HG02798 (cell line): ENCODE data around the gene RIMOC1.

Source experiments
- ATAC-seq: cut with Tn5 transposase; IDR thresholded peaks from one replicate; pipeline ENCODE4 v1.9.1; 2021; ENCODE audit warnings: mild to moderate bottlenecking; ENCODE audit not compliant: unreplicated experiment, poor library complexity

The RIMOC1 gene, protein sequence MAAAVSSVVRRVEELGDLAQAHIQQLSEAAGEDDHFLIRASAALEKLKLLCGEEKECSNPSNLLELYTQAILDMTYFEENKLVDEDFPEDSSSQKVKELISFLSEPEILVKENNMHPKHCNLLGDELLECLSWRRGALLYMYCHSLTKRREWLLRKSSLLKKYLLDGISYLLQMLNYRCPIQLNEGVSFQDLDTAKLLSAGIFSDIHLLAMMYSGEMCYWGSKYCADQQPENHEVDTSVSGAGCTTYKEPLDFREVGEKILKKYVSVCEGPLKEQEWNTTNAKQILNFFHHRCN

DNA sequence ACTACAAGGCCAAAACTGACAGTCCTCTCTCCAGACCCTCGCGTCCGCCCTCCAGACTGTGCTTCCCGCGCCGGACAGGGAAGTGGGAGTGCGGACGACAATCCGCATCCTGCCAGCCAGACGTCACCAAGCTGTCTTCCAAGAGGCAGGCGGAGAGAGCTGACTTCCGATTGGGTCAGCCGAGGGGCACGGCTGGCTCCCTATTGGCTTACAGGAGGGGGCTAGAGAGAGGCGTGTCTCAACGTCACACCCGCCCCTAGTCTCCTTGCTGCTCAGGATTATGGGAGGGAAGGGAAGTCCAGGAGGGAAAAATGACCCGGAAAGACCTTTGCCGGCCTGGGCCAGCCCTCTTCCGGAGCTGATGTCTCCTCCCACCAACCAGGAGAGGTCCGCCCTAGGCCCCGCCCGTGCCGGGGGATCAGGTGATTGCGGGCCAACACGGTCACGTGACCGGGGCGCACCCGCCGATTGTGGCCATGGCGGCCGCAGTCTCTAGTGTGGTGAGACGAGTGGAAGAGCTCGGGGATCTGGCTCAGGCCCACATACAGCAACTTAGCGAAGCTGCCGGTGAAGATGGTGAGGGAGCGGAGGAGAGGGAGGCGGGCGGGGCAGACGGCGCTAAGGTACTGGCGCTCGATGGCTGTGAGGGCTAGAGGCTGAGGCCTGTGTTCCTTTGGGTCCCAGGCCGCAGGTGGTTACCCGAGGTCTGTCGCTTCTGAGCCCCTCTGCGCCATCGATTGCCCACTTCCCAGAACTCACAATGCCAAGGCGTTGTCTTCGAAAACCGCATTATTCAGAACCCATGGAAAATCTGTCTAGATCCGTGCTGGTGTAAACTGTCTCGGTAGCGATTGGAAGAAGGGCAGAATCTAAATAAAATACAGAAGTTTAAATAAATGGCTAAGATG lies at the start of gene RIMOC1:
TSS of gene RIMOC1 (plus strand) at position 453 of the 908 bp plus-strand sequence. CDS start at position 477, 24 bp downstream.
- ATAC-seq: peak; percentile 99

DNA sequence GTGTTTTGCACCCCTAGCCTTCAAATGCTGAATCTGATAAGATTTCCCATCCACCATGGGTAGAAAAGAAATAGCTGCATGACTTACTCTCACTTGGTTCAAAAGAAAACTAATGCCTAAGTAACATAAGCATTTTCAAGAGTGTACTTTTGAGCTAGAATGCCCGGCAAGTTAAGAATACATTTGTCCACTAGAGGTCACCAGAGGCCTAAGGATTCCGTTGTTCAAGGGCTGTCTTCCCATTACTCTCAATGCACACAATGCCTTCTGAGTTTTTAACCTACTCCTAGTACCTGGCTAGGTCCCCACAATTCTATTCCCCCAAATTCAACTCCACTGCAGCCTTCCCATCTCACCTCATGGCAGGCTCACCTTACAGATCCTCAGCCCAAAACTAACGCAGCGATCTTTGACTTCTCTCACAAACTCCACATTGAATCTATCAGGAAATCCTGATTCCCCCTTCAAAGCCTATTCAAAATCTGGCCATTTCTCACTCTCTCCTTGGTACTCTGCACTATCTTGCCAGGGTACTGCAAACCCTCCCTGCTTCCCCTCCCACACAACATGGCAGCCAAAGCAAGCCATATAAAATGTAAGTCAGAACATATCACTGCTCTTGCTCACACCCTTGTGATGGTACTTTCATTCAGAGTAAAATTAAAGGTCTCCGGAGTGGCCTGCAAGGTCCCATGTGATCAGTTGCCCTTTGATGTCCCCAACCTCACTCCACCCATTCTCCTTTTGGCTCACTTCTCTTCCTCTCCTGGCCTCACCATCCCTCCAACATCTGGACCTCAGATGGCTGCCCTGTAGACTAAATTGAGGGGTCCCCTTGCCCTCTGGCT lies 47.3 kb upstream of the RIMOC1 start:
- peak; percentile 93 for ATAC-seq

DNA sequence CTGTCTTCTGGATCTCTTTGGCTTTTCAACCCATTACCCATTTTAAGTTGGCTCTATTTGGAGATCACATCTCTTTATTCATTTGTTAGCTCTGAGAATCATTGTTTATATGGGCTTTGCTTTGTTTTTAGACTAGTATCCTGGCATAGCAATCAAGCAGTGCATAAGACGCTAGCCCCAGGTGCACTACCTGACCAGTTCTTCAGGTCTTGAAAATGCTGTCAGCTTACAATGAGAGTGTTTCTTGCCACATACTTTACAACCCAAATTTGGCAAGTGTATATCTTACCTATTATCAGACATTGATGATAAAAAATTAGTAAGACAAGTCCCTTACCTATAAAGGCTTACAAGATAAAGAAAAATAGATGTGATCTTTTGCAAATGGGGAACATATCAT lies 46.2 kb upstream of the RIMOC1 start:
- ATAC-seq: no peak

DNA sequence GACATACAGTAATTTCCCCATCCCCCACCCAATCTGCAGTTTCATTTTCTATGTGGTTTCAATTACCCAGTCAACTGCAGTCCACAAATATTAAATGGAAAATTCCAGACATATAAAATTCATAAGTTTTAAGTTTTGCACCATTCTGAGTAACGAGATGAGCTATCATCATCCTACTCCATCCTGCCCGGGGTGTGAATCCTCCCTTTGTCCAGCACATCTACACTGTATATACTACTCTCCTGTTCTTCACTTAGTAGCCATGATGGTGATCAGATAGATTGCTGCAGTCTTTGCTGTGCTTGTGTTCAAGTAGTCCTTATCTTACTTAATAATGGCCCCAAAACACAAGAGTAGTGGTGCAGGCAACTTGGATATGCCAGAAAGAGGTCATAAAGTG lies 45.3 kb upstream of the RIMOC1 start:
- ATAC-seq: no peak

DNA sequence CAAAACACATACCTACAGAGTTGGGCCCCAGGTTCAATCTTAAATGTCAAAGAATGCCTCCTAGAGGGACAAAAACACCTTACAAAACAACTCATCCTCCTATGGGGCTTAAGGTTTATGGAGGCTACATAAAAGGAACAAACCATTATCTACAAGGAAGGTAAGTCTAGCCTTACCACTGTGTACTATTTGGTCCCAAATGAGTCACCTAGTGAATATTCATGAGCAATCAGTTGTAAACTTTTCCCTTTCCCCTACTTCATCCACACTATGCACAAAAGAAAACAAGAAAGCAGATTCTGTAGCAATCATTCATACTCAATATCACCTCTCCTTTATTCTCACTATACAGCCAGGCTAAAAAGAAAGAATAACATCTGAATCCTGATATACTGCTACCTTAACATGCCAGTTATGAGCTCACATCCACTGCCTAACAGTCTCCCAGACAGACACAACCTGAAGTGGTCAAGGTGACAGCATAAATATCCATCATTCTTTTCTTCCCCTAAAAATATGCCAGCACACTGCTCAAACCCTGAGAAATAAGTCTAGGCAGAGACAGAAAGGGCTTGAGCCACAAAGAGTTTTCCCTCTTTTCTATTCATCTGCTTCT lies 40.2 kb upstream of the RIMOC1 start:
- peak; percentile 67 for ATAC-seq

DNA sequence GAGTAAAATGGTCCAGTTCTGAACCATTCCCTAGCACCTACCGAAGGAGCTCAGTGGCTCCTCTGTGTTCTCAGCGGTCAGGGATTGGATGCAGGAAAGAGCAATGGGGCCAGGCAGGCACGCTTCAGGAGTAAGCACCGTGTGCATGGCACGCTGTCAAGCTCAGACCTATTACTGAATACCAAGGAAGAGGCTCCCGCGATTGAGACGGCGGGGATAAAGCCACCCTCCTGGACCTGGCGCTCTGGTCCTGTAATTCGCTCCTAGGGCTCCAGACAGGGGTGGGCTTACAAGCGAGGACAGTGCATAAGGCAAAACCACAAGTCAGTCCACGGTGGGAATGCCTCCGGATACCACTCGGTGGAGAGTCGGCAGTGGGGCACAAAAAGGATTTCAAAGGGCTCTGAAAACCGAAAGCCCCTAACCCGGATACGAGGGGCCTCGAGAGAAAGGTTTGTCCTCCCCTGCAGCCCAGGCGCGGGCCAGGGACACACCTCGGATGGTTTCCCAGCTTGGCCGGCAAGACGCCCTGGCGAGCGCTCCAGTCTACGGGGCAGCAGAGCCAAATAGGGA lies 34.9 kb upstream of the RIMOC1 start:
- ATAC-seq: no peak

DNA sequence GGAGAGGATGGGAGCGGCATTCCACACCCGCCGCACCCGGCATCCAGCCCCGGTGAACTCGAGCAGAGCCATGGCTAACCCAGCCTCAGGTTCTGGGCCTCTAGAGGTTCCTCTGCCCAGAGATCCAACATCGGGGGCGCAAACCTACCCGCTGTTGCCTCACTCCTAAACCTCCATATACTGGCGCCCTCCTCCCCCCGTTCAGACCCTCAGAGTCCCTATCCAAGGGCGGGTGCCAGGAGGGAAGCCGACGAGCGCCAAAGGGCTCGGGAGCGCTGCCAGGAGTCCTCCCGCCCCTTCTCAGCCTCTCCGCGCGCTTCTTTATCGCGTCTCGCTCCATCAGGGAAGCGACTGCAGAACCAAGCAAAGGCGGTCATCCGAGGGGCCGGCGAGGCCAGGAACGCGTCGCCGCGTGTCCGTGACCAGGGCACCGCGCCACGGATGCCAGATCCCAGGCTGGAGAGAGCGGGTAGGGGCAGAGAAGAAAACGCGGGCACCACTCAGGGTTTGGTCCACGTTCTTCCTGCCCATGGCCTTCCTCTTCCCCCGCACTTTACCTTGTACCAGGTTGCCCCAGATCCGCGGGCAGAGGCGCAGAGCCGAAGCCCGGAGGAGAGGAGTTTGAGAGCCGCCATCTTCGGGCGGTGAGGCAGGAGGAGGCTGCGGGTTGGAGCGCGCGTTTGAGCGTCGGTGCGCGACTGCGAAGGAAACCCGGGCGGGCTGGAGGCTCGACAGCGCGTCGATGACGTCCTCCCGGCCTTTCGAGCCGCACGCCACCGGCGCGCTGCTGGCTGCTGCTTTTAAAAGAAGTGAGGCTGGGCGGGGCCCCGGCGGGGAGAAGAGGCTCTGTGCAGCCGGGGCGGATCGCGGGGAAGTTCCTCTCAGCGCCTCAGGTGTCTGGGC lies 34.2 kb upstream of the RIMOC1 start, which contains the start of gene OXCT1:
TSS of gene OXCT1 (minus strand) at position 702 of the 903 bp plus-strand sequence. CDS start at position 635, 67 bp downstream.
- ATAC-seq: peak; percentile 95

DNA sequence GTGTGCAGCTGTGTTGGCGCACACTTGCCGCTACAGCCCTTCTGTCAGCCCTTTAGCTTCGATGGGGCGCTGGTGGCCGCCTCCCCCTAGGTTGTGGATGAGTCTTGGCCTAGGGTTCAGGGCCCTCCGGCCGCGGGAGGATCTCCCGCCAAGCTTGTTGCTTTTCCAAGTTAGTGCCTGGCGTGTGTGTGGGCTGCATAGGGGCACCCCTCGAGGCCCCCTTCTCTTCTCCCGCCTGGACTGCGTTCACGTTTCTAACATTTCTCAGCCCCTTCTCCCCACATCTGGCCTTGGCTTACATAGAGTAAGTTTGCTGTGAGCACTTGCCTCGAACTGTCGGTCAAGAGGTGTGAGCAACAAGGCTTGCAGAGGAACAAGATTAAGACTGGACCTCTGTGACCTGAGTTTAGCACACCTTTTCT lies 33.5 kb upstream of the RIMOC1 start:
- ATAC-seq: no peak

DNA sequence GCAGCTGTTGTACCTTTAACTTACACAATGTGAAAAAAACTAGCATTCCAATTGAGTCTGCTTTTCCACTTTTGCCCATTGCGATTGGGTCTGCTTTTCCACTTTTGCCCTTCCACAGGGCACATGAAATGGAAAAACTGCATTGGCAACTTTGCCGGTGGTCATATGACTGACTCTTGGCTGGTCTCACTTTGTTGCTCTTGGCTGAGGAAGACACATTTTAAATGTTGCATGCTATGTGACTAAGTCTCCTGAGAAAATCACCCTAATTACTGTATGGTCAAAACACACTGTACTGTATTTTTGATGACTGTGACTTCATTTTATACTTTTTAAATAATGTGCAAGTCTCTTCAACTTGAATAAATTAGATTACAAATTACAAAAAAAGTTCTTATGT lies 32.3 kb upstream of the RIMOC1 start:
- no peak for ATAC-seq

DNA sequence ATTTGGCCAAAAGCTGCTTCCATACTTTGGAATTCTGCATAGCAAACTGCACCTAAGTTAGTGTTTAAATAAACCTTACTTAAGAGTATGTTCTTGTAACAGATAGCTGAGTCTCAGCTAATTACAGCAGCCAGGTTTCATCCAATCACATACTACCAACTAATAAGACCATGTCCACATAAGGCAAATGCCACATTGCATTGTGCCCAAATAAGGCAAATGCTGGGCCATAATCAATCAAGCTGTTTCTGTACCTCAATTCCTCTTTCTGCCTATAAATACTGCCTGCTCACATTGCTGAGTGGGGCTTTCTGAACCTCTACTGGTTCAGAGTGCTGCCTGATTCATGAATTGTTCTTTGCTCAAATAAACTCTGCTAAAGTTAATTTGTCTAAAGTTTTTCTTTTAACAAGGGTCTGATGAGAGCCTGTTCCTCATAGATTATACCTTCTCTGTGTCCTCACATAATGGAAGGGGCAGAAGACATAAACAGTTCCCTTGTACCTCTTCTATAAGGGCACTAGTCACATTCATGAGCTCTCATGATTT lies 29.6 kb upstream of the RIMOC1 start:
- ATAC-seq: no peak

DNA sequence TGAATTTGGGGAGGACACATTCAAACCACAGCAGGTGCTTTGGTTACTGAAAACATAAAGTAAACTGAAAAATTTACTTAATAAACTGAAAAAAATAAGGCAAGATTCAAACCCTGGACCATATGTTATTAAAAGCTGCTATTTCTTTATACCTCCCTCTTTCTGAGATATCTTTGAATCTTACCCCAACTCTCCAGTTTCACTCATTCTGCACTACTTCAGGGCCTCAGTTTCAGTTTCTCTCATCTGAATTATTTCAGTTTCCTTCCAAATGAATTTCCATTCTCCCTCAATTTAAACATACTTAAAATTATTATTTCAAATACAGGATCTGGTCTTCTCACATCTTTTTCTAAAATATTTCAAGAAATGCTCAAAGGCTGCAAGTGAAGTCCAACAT lies 29.0 kb upstream of the RIMOC1 start:
- ATAC-seq: no peak

DNA sequence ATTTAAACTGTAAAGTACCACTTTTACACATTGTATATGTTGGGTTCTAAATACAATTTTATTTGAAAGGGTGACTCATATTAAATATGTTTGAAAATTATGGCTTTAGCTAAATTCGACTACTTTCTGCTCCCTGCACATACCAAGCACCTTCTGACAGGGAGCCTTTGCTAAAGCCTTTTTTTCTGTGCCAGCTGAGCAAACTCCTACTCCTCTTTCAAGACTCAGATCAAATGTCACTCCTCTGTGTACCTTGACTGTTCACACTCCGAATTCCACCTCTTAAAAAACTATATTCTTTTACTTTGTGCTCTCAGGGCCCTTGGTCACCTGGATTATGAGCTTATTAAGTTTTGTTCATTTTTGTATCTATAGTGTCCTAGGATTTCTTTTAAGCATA lies 27.5 kb upstream of the RIMOC1 start:
- no peak for ATAC-seq

DNA sequence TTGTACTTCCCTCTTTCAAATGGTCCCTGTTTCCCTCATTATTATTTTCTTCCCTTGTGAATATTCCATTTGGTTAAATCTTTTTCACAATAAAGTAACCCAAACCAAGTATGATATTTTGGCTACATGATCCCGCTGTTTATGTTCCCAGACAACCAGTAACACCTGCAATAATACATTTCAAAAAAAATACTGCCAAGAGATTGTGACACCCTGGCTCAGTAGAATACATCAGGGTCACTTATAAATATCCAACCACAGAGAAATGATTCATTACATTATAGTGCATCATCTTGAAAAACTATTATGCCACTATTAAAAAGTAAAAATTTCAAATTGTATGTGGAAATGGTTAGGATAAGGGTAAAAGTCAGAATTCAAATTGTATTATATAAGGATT lies 26.7 kb upstream of the RIMOC1 start:
- no peak for ATAC-seq

DNA sequence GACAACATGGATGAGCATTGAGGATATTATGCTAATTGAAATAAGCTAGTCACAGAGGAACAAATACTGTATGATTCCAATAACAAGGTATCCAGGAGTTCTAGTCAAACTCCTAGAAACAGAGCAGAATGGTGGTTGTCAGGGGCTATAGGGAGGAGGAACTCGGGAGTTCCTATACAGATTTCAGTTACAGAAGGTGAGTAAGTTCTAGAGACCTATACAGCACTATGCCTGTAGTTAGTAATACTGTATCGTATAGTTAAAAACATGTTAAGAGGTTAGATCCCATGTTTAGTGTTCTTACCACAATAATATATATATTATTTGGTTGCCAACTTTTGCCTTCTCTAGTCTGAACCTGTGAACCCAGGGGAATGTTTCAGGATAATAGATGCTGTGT lies 26.0 kb upstream of the RIMOC1 start:
- ATAC-seq: no peak

DNA sequence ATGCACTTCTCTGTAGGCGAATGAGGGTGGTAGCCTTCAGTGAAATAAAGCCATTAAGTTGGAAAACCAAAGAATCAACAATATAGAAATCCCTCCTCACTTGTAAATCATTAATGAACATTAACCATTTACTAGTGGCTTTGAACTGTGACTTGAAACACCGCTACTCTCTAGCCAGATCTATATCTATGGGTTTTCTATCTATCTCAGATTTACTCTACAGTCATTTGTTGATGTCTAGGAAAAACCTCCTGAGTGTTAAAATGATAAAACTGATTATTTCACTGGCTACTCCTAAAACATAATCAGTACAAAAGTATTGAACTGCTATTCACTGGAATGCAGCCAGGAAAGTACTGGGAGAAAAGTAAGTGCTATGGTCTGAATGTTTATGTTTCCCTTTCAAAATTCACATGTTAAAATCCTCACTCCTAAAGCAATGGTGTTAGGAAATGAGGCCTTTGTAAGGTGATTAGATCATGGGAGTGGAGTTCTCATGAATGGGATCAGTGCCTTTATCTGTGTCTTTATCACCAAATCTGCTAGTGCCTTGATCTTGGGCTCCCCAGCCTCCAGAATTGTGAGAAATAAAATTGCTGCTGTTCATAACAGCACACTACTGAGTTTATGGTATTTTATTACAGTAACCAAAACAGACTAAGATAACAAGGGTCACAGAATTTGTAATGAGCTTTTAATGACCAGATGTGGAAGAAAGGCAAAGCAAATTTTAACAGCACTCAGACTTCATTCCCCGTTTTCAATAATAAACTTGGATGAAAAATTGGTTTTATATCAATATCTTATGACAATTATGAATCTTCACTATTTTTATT lies 25.3 kb upstream of the RIMOC1 start:
- peak; percentile 62 for ATAC-seq

DNA sequence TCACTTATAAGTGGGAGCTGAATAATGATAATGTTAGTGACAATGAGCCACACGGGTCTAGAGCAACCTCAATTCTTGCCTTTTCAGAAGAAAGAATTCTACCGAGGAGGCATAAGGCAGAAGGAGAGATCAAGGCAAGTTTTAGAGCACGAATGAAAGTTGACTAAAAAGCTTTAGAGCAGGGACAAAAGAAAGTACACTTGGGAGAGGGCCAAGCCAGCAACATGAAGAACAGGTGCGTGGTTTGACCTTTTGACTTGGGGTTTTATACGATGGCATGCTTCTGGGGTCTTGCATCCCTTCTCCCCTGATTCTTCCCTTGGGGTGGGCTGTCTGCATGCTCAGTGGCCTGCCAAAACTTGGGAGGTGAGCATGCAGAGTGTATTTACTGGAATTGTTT lies 21.4 kb upstream of the RIMOC1 start:
- ATAC-seq: no peak

DNA sequence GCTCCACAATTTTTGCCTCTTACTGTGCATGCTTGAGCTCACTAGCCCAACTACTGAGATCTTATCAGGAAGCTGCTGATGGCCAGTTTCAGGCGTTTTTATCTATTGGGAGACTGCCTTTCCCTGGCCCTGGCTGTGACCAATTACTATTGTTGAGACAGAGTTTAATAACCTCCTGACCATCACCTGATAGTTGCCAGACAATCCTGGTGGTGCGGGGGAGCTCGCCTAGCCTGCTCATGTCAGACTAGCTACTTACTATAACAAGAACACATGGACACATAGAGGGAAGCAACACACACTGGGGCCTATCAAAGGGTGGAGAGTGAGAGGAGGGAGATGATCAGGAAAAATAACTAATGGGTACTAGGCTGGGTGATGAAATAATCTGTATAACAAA lies 20.9 kb upstream of the RIMOC1 start:
- no peak for ATAC-seq

DNA sequence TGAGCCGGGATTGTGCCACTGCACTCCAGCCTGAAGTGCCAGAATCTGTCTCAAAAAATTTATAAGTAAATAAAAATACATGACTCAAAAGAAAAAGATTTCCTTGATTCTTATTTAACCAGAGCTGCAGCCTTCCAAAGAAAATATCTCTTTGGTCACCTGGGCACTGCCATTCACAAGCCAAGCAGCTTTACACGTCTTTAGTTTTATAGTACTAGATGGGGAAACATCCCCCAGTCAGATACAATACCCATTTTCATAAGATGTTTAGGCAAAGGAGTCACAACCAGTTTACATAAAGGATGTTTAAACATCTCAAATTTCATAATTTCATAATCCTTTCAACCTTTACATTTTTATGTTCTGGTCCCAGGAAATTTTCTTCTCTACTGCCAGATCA lies 20.2 kb upstream of the RIMOC1 start:
- ATAC-seq: no peak
